WTC11 (cell line): ENCODE data around the gene ELF3.

ENCODE experiments used
- ATF3 ChIP-seq: sonication (generic); formaldehyde crosslinking; conservative IDR thresholded peaks from 2 replicates; pipeline ENCODE4 v1.8.1; 2022; ENCODE audit warnings: mild to moderate bottlenecking, missing genetic modification reagents
- CTCF ChIP-seq: fragments of 200-600 bp; IDR thresholded peaks from 2 replicates; pipeline ENCODE4 v1.8.0; 2022; ENCODE audit warnings: antibody characterized with exemption
- ELF4 ChIP-seq: sonication (generic); formaldehyde crosslinking; IDR thresholded peaks from 2 replicates; pipeline ENCODE4 v1.8.1; 2022; ENCODE audit warnings: low read depth, mild to moderate bottlenecking, moderate library complexity, missing genetic modification reagents
- ESRRA ChIP-seq: sonication (generic); formaldehyde crosslinking; IDR thresholded peaks from 2 replicates; pipeline ENCODE4 v1.8.1; 2022; ENCODE audit warnings: mild to moderate bottlenecking, missing genetic modification reagents, borderline replicate concordance
- IRF2 ChIP-seq: sonication (generic); formaldehyde crosslinking; IDR thresholded peaks from 2 replicates; pipeline ENCODE4 v1.8.0; 2022; ENCODE audit warnings: low read depth, missing genetic modification reagents, borderline replicate concordance
- NFATC4 ChIP-seq: fragments of 250-450 bp; sonication (Bioruptor Pico); IDR thresholded peaks from 2 replicates; pipeline ENCODE4 v1.9.0; 2021; ENCODE audit warnings: mild to moderate bottlenecking
- PRRX2 ChIP-seq: fragments of 250-450 bp; sonication (Bioruptor Pico); IDR thresholded peaks from 2 replicates; pipeline ENCODE4 v1.8.0; 2021; ENCODE audit warnings: mild to moderate bottlenecking
- TCF7 ChIP-seq: sonication (generic); formaldehyde crosslinking; IDR thresholded peaks from 2 replicates; pipeline ENCODE4 v1.8.0; 2022; ENCODE audit warnings: mild to moderate bottlenecking, low read depth, missing genetic modification reagents, moderate library complexity
- TEAD1 ChIP-seq: sonication (generic); formaldehyde crosslinking; IDR thresholded peaks from 2 replicates; pipeline ENCODE4 v1.8.0; 2022; ENCODE audit warnings: mild to moderate bottlenecking, missing genetic modification reagents
- USF2 ChIP-seq: sonication (generic); formaldehyde crosslinking; IDR thresholded peaks from 2 replicates; pipeline ENCODE4 v1.8.1; 2023; ENCODE audit warnings: mild to moderate bottlenecking, missing genetic modification reagents, moderate library complexity
- TF ChIP-seq, protein P1 (sequence below): sonication (generic); formaldehyde crosslinking; IDR thresholded peaks from 2 replicates; pipeline ENCODE4 v1.8.1; 2022; ENCODE audit warnings: mild to moderate bottlenecking, missing genetic modification reagents, moderate library complexity, borderline replicate concordance
- TF ChIP-seq, protein P2 (sequence below): sonication (generic); formaldehyde crosslinking; IDR thresholded peaks from 2 replicates; pipeline ENCODE4 v1.8.0; 2022; ENCODE audit warnings: mild to moderate bottlenecking, missing genetic modification reagents
- TF ChIP-seq, protein P3 (sequence below): sonication (generic); formaldehyde crosslinking; IDR thresholded peaks from 2 replicates; pipeline ENCODE4 v1.8.0; 2022; ENCODE audit warnings: mild to moderate bottlenecking, missing genetic modification reagents
- TF ChIP-seq, protein P4 (sequence below): sonication (generic); formaldehyde crosslinking; IDR thresholded peaks from 2 replicates; pipeline ENCODE4 v1.8.1; 2022; ENCODE audit warnings: missing genetic modification reagents, borderline replicate concordance

DNA sequence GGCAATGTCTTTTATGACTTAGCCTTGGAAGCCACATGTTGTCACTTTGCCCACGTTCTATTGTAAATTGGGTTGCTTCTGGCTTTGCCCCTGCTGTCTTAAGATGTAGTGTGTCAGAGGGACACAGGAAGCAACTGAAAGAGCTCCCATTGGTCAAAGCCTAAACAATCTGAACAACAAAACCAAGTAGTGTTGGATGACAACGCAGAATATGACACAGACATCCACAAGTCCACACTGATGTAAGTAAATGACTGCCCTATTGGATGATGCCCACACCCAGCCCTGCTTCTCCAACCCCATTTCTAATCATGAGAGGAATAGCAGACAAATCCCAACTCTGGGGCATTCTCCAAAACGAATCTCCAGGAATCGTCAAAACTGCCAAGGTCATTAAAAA lies 50.7 kb downstream of the ELF3 start:
- TF ChIP-seq TEAD1 (CRISPR knock-in tag) (no peak), CTCF (no peak), TCF7 (no peak), PRRX2 (no peak), ATF3 (CRISPR knock-in tag) (no peak), USF2 (CRISPR knock-in tag) (no peak), ELF4 (CRISPR knock-in tag) (no peak), ESRRA (CRISPR knock-in tag) (no peak), NFATC4 (CRISPR knock-in tag) (no peak), IRF2 (CRISPR knock-in tag) (no peak)
- TF ChIP-seq, protein P1, sequence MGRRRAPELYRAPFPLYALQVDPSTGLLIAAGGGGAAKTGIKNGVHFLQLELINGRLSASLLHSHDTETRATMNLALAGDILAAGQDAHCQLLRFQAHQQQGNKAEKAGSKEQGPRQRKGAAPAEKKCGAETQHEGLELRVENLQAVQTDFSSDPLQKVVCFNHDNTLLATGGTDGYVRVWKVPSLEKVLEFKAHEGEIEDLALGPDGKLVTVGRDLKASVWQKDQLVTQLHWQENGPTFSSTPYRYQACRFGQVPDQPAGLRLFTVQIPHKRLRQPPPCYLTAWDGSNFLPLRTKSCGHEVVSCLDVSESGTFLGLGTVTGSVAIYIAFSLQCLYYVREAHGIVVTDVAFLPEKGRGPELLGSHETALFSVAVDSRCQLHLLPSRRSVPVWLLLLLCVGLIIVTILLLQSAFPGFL (CRISPR knock-in tag): no peak
- TF ChIP-seq, protein P2, sequence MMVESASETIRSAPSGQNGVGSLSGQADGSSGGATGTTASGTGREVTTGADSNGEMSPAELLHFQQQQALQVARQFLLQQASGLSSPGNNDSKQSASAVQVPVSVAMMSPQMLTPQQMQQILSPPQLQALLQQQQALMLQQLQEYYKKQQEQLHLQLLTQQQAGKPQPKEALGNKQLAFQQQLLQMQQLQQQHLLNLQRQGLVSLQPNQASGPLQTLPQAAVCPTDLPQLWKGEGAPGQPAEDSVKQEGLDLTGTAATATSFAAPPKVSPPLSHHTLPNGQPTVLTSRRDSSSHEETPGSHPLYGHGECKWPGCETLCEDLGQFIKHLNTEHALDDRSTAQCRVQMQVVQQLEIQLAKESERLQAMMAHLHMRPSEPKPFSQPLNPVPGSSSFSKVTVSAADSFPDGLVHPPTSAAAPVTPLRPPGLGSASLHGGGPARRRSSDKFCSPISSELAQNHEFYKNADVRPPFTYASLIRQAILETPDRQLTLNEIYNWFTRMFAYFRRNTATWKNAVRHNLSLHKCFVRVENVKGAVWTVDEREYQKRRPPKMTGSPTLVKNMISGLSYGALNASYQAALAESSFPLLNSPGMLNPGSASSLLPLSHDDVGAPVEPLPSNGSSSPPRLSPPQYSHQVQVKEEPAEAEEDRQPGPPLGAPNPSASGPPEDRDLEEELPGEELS (CRISPR knock-in tag): no peak
- TF ChIP-seq, protein P3, sequence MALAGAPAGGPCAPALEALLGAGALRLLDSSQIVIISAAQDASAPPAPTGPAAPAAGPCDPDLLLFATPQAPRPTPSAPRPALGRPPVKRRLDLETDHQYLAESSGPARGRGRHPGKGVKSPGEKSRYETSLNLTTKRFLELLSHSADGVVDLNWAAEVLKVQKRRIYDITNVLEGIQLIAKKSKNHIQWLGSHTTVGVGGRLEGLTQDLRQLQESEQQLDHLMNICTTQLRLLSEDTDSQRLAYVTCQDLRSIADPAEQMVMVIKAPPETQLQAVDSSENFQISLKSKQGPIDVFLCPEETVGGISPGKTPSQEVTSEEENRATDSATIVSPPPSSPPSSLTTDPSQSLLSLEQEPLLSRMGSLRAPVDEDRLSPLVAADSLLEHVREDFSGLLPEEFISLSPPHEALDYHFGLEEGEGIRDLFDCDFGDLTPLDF (CRISPR knock-in tag): no peak
- TF ChIP-seq, protein P4, sequence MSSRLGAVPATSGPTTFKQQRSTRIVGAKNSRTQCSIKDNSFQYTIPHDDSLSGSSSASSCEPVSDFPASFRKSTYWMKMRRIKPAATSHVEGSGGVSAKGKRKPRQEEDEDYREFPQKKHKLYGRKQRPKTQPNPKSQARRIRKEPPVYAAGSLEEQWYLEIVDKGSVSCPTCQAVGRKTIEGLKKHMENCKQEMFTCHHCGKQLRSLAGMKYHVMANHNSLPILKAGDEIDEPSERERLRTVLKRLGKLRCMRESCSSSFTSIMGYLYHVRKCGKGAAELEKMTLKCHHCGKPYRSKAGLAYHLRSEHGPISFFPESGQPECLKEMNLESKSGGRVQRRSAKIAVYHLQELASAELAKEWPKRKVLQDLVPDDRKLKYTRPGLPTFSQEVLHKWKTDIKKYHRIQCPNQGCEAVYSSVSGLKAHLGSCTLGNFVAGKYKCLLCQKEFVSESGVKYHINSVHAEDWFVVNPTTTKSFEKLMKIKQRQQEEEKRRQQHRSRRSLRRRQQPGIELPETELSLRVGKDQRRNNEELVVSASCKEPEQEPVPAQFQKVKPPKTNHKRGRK (CRISPR knock-in tag): no peak
